Left lung (tissue), 10 donors: ENCODE data around the gene IL17REL. TPM values are rescaled to one million over a fixed set of nuclear protein-coding genes. Genes with fewer than 3 reads are reported as not detected.

ENCODE experiments used
- ATAC-seq: fragments of 200-7000 bp; cut with Tn5 transposase; one replicate; pipeline ENCODE4 v1.9.1; 2020; ENCODE audit warnings: moderate library complexity
- DNase-seq, 4 donors: peaks; one replicate each; pipeline ENCODE4 v3.0.0-alpha.2; 2013 to 2020
- H3K27ac ChIP-seq, 2 donors: fragments of 200-600 bp; sonication (generic) in 1 of 2; one replicate each; pipeline versions ENCODE4 v1.5.0 to v1.8.0; 2020 to 2021
- H3K27me3 ChIP-seq, 2 donors: fragments of 200-600 bp; sonication (generic) in 1 of 2; one replicate each; pipeline versions ENCODE4 v1.5.0 to v1.8.0; 2020 to 2021
- H3K36me3 ChIP-seq, 2 donors: fragments of 200-600 bp; sonication (generic) in 1 of 2; one replicate each; pipeline versions ENCODE4 v1.5.0 to v1.8.0; 2020 to 2021
- H3K4me1 ChIP-seq, 2 donors: fragments of 200-600 bp; one replicate each; pipeline ENCODE4 v1.8.0; 2021
- H3K4me3 ChIP-seq, 2 donors: fragments of 200-600 bp; sonication (generic) in 1 of 2; one replicate each; pipeline versions ENCODE4 v1.5.0 to v1.8.0; 2020 to 2021; ENCODE audit warnings: mild to moderate bottlenecking in 1 of 2
- H3K9me3 ChIP-seq, 2 donors: fragments of 200-600 bp; sonication (generic) in 1 of 2; one replicate each; pipeline versions ENCODE4 v1.5.0 to v1.8.0; 2020 to 2021
- intact Hi-C, 2 donors: fragments of 100-400 bp; cut with DNase I; formaldehyde crosslinking; loops; one replicate each; pipeline versions ENCODE4 v1.11.2 to v1.14.2; 2022
- polyA plus RNA-seq, 6 donors: library from polyadenylated mRNA; unstranded; fragments of 120-200 nt; gene quantifications; one replicate each; pipeline ENCODE4 v1.2.1, GENCODE V29; 2013; ENCODE audit not compliant: insufficient read length in 6 of 6
- total RNA-seq, 2 donors: library from RNA; stranded (reverse); fragmentation: NEBNext Ultra II Directional; extraction: Animal tissue kit (Norgen Biotek cat#: 25700); gene quantifications; one replicate each; pipeline ENCODE4 v1.2.1, GENCODE V29; 2021
- TF ChIP-seq, protein P1 (sequence below), 2 donors: fragments of 200-600 bp; sonication (generic) in 1 of 2; IDR thresholded peaks; one replicate each; pipeline versions ENCODE4 v1.5.0 to v1.8.0; 2021; ENCODE audit warnings: antibody characterized with exemption in 2 of 2
- donor health status: DM: no; HTN: yes; CAD: no.
- donor health status: DM: no; HTN: no; CAD: no.

Gene IL17REL
- total and polyA plus RNA-seq, 8 donors: 0.06 to 0.17 (median 0.07) TPM; not detected in 3

DNA sequence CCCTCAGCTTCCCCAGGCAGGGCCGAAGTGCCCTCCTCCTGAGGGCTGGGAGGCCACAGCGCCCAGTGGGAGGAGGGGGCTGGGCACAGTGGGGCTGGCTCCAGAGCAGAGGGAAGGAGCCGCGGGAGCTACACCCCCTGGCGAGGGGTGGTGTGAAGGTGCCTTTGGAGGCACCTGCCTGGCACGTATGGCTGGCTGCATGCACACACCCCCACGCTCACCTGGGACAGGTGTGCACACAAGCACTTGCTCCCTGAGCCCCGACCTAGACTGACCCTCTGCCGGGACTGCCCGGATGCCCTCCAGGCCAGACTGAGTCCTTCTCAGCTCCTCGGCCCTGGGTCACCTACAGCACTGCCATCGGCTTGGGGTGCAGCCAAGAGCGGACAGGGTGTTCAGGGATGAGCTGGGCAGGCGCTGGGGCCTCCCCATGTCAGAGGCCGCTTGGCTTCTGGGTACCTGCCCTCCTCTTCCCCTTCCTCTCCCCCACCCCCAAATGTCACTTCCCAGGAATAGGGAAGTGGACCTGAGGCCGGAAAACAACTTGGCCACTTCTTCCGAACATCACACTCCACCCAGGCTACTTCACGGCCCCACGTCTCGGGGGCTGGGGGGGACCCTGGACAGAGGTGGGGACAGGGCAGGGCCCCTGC is 59.4 kb downstream of the IL17REL start:
- no peak overlapping the region for H3K4me3 ChIP-seq
- peaks cover 44 to 71% of the 10 kb centered on the region in 2 donors for H3K4me1 ChIP-seq
- peak; percentile 10 for ATAC-seq

DNA sequence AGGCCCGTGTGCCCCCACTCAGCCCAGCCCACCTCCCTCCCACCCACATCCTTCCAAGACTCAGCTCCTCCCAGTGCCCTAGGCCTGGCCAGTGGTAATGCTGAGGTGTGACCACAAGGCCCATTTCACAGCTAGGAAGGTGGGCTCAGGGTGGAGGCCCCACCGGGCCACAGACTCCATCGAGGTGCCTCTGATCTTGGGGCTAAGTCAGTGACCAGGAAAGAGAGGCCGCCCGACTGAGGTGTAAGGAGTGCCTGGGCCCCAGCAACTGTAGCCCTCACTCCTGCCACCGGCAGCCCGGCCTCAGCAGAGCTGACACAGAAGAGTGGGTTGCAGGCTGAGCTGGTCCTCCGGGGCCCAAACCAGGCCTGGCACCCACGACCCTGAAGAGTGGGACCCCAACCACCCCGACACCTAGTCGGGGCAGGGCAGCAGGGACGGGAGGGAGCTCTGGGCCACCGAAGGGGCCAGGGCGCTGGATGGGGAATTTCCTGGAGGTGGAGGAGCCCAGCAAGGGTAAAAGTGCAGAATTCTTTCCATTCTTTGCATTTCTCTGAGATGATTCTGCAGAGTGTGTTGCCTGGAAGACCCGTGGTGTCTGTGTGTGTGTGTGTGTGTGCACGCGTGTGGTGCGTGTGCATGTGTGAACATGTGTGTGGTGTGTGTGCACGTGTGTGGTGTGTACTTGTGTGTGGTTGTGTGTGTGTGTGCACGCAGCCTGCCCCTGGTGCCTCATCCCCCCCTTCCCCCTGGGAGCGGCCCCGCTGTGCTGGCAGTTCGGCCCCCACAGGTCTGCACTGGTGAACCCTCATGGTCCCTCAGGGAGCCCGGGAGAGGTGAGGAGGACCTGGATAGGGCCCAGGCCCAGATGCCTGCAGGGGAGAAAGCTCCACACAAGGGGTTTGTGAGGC is 60.3 kb downstream of the IL17REL start:
- DNase-seq (peak in 1 of 4 donors; percentile 81), ATAC-seq (peak; percentile 0)
- H3K4me3 ChIP-seq: no peak overlapping the region
- H3K36me3 ChIP-seq: no peaks in the 10 kb centered on the region
- intact Hi-C loops: no loop called here
- peaks cover 44 to 68% of the 10 kb centered on the region in 2 donors for H3K4me1 ChIP-seq
- H3K27me3 ChIP-seq: no peaks in the 10 kb centered on the region
- peak overlapping the region; percentile 86 for H3K27ac ChIP-seq
- no peaks in the 10 kb centered on the region for H3K9me3 ChIP-seq
- TF ChIP-seq, protein P1, sequence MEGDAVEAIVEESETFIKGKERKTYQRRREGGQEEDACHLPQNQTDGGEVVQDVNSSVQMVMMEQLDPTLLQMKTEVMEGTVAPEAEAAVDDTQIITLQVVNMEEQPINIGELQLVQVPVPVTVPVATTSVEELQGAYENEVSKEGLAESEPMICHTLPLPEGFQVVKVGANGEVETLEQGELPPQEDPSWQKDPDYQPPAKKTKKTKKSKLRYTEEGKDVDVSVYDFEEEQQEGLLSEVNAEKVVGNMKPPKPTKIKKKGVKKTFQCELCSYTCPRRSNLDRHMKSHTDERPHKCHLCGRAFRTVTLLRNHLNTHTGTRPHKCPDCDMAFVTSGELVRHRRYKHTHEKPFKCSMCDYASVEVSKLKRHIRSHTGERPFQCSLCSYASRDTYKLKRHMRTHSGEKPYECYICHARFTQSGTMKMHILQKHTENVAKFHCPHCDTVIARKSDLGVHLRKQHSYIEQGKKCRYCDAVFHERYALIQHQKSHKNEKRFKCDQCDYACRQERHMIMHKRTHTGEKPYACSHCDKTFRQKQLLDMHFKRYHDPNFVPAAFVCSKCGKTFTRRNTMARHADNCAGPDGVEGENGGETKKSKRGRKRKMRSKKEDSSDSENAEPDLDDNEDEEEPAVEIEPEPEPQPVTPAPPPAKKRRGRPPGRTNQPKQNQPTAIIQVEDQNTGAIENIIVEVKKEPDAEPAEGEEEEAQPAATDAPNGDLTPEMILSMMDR (IDR thresholded peaks at IDR 0.05): no peak

More for the DNA sequence above, 59.4 kb downstream of the IL17REL start:
- H3K9me3 ChIP-seq: no peaks in the 10 kb centered on the region
- H3K27ac ChIP-seq: peak overlapping the region; percentile 86
- no peaks in the 10 kb centered on the region for H3K27me3 ChIP-seq
- intact Hi-C loops: no loop called here
- TF ChIP-seq, protein P1 (IDR thresholded peaks at IDR 0.05): no peak
- H3K36me3 ChIP-seq: no peaks in the 10 kb centered on the region
- DNase-seq: peak in 3 of 4 donors; percentile 63 to 87 (median 77)

DNA sequence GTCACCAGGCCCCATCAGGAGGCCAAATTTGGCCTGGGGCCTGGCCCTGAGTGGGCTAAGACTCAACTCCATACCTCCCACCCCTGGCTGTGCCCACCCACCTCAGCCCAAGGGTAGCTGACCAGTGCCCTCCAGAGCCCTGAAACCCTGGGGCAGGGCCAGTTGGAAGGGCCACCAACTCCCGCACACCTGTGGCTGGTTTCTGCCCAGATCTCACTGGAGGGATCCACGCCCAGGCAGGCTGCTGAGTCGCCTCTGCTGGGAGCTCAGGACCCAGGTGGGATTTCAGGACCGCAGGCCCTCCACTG is 60.9 kb downstream of the IL17REL start:
- no peaks in the 10 kb centered on the region for H3K36me3 ChIP-seq
- no peaks in the 10 kb centered on the region for H3K9me3 ChIP-seq
- no peak overlapping the region for H3K4me3 ChIP-seq
- ATAC-seq (no peak), DNase-seq (peak in 1 of 4 donors; percentile 68)
- intact Hi-C loops: no loop called here
- H3K27me3 ChIP-seq: no peaks in the 10 kb centered on the region
- TF ChIP-seq, protein P1 (IDR thresholded peaks at IDR 0.05): no peak
- H3K27ac ChIP-seq: peak overlapping the region; percentile 86
- peaks cover 44 to 74% of the 10 kb centered on the region in 2 donors for H3K4me1 ChIP-seq

DNA sequence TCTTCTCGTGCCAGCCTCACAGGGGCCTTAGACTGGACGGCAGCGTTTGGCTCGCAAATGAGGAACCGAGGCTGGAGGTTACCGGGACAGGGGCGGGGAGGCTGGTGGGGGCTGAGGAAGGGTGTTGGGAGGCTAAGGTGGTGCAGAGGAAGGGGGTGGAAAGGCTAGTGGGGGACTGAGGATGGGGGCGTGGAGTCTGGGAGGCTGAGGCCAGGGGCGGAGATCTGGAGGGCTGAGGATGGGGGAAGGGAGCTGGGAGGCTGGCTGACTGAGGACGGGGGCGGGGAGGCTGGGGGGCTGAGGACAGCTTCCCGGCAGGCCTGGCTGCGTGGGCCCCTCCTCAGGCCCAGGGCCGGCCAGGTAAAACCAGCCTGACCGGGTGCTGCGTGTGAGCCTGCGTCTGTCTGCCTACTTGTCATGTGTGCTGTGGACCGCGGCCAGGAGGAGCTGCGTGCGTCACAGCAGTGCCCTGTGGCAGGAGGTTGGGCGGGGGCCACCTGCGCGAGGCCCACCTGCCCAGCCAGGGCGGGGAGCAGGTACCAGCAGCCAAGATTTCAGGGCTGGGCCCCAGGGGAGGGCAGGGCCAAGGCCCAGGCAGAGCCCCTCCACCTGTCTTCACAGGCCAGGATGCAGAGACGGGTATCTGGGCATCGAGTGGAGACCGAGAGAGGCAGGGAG is 61.4 kb downstream of the IL17REL start:
- Histone ChIP-seq H3K27ac (peak overlapping the region; percentile 86), H3K9me3 (no peaks in the 10 kb centered on the region), H3K27me3 (no peaks in the 10 kb centered on the region), H3K4me3 (no peak overlapping the region), H3K36me3 (no peaks in the 10 kb centered on the region), H3K4me1 (peaks cover 44 to 76% of the 10 kb centered on the region in 2 donors)
- ATAC-seq (peak; percentile 45), DNase-seq (peak in 3 of 4 donors; percentile 92 to 95 (median 94))
- intact Hi-C loops: no loop called here
- TF ChIP-seq, protein P1 (IDR thresholded peaks at IDR 0.05): no peak
